ENCODE measurements around the gene FAM90A1. TPM values are rescaled to one million over a fixed set of nuclear protein-coding genes. Genes with fewer than 3 reads are reported as not detected.
"Not testable (repeated sequence)": the region's sequence is repeated elsewhere in the genome, so short reads cannot be mapped to it uniquely, and the experiment has no call there.

FAM90A1 gene
- under 1 TPM in 1 of 3 donors, not detected in 2; 0.34 TPM for total RNA-seq

- H3K9me3 Mint-ChIP-seq; H3K4me1 Mint-ChIP-seq (ENCODE audit: low read depth); H3K36me3 Mint-ChIP-seq (ENCODE audit: insufficient read depth); ATAC-seq; DNase-seq; H3K27me3 Mint-ChIP-seq (ENCODE audit: low read depth): not testable (repeated sequence)
- H3K4me3 Mint-ChIP-seq = peak within 1 kb of the TSS; percentile 33
Observed at GRCh38 chr12:8226992-8227731, at the start of gene FAM90A1. FAM90A1 (minus strand) TSS chr12:8227618; CDS start chr12:8224832, 2,786 bp downstream.

- not testable (repeated sequence) for DNase-seq; H3K36me3 Mint-ChIP-seq (ENCODE audit: insufficient read depth); H3K9me3 Mint-ChIP-seq; ATAC-seq; H3K4me3 Mint-ChIP-seq; H3K4me1 Mint-ChIP-seq (ENCODE audit: low read depth); H3K27me3 Mint-ChIP-seq (ENCODE audit: low read depth)
Observed at GRCh38 chr12:8276397-8276796, 49.0 kb upstream of the FAM90A1 start.

- H3K27me3 Mint-ChIP-seq (ENCODE audit: low read depth) = peaks cover 17% of the 10 kb centered on the region
- not testable (repeated sequence) for H3K36me3 Mint-ChIP-seq (ENCODE audit: insufficient read depth); H3K9me3 Mint-ChIP-seq; DNase-seq; ATAC-seq; H3K4me1 Mint-ChIP-seq (ENCODE audit: low read depth); H3K4me3 Mint-ChIP-seq
Observed at GRCh38 chr12:8266706-8267105, 39.3 kb upstream of the FAM90A1 start.

- not testable (repeated sequence) for ATAC-seq
Observed at GRCh38 chr12:8264236-8264635, 36.8 kb upstream of the FAM90A1 start.

GRCh38 chr12:8261111-8261554, 33.7 kb upstream of the FAM90A1 start:
- not testable (repeated sequence) for ATAC-seq; H3K4me1 Mint-ChIP-seq (ENCODE audit: low read depth); DNase-seq; H3K4me3 Mint-ChIP-seq; H3K27me3 Mint-ChIP-seq (ENCODE audit: low read depth); H3K9me3 Mint-ChIP-seq; H3K36me3 Mint-ChIP-seq (ENCODE audit: insufficient read depth)

More at GRCh38 chr12:8264236-8264635, 36.8 kb upstream of the FAM90A1 start:
- not testable (repeated sequence) for H3K4me1 Mint-ChIP-seq (ENCODE audit: low read depth); H3K9me3 Mint-ChIP-seq; H3K4me3 Mint-ChIP-seq; H3K36me3 Mint-ChIP-seq (ENCODE audit: insufficient read depth); DNase-seq
- peaks cover 13% of the 10 kb centered on the region for H3K27me3 Mint-ChIP-seq (ENCODE audit: low read depth)

GRCh38 chr12:8256356-8256755, 28.9 kb upstream of the FAM90A1 start:
- ATAC-seq; H3K27me3 Mint-ChIP-seq (ENCODE audit: low read depth); DNase-seq; H3K36me3 Mint-ChIP-seq (ENCODE audit: insufficient read depth); H3K9me3 Mint-ChIP-seq; H3K4me3 Mint-ChIP-seq; H3K4me1 Mint-ChIP-seq (ENCODE audit: low read depth): not testable (repeated sequence)

GRCh38 chr12:8254705-8255104, 27.3 kb upstream of the FAM90A1 start:
- H3K36me3 Mint-ChIP-seq (ENCODE audit: insufficient read depth); H3K4me3 Mint-ChIP-seq; DNase-seq; ATAC-seq; H3K9me3 Mint-ChIP-seq; H3K4me1 Mint-ChIP-seq (ENCODE audit: low read depth); H3K27me3 Mint-ChIP-seq (ENCODE audit: low read depth): not testable (repeated sequence)

- H3K4me1 Mint-ChIP-seq (ENCODE audit: low read depth); H3K9me3 Mint-ChIP-seq; H3K36me3 Mint-ChIP-seq (ENCODE audit: insufficient read depth); H3K4me3 Mint-ChIP-seq; H3K27me3 Mint-ChIP-seq (ENCODE audit: low read depth); DNase-seq; ATAC-seq: not testable (repeated sequence)
Observed at GRCh38 chr12:8252056-8252818, 24.8 kb upstream of the FAM90A1 start.

- not testable (repeated sequence) for ATAC-seq; H3K27me3 Mint-ChIP-seq (ENCODE audit: low read depth); H3K36me3 Mint-ChIP-seq (ENCODE audit: insufficient read depth); H3K4me1 Mint-ChIP-seq (ENCODE audit: low read depth); H3K4me3 Mint-ChIP-seq; H3K9me3 Mint-ChIP-seq; DNase-seq
Observed at GRCh38 chr12:8251616-8252015, 24.2 kb upstream of the FAM90A1 start.

- H3K27me3 Mint-ChIP-seq (ENCODE audit: low read depth); ATAC-seq; DNase-seq; H3K9me3 Mint-ChIP-seq; H3K4me3 Mint-ChIP-seq; H3K36me3 Mint-ChIP-seq (ENCODE audit: insufficient read depth); H3K4me1 Mint-ChIP-seq (ENCODE audit: low read depth): not testable (repeated sequence)
Observed at GRCh38 chr12:8246941-8247535, 19.6 kb upstream of the FAM90A1 start.

GRCh38 chr12:8243682-8244161, 16.3 kb upstream of the FAM90A1 start:
- not testable (repeated sequence) for ATAC-seq; H3K9me3 Mint-ChIP-seq; DNase-seq; H3K27me3 Mint-ChIP-seq (ENCODE audit: low read depth); H3K36me3 Mint-ChIP-seq (ENCODE audit: insufficient read depth)
- H3K4me3 Mint-ChIP-seq = peak overlapping the region; percentile 91
- peaks cover 11% of the 10 kb centered on the region for H3K4me1 Mint-ChIP-seq (ENCODE audit: low read depth)

- H3K4me1 Mint-ChIP-seq (ENCODE audit: low read depth) = peaks cover 11% of the 10 kb centered on the region
- H3K4me3 Mint-ChIP-seq = peak overlapping the region; percentile 91
- not testable (repeated sequence) for H3K36me3 Mint-ChIP-seq (ENCODE audit: insufficient read depth); H3K27me3 Mint-ChIP-seq (ENCODE audit: low read depth); H3K9me3 Mint-ChIP-seq
- ATAC-seq (peak; percentile 100), DNase-seq (peak; percentile 100)
Observed at GRCh38 chr12:8242880-8243681, 15.7 kb upstream of the FAM90A1 start.

GRCh38 chr12:8242622-8242879, 15.1 kb upstream of the FAM90A1 start:
- H3K4me1 Mint-ChIP-seq (ENCODE audit: low read depth) = peaks cover 11% of the 10 kb centered on the region
- H3K27me3 Mint-ChIP-seq (ENCODE audit: low read depth); DNase-seq: not testable (repeated sequence)

More at GRCh38 chr12:8242622-8242879, 15.1 kb upstream of the FAM90A1 start:
- not testable (repeated sequence) for H3K36me3 Mint-ChIP-seq (ENCODE audit: insufficient read depth); H3K9me3 Mint-ChIP-seq; ATAC-seq
- peak overlapping the region; percentile 91 for H3K4me3 Mint-ChIP-seq

Measured in activated T-cell treated with anti-CD3 and anti-CD28 coated beads, Interleukin-2, amount 50 U/mL, for 4 hours (primary cell).